Embryonic facial prominence (tissue), 1 donor: ENCODE results near the gene NFASC.

Source experiments
- DNase-seq: peaks from one replicate; pipeline ENCODE4 v3.0.0-alpha.2; 2016; ENCODE audit errors: extremely low spot score

Gene NFASC

DNA sequence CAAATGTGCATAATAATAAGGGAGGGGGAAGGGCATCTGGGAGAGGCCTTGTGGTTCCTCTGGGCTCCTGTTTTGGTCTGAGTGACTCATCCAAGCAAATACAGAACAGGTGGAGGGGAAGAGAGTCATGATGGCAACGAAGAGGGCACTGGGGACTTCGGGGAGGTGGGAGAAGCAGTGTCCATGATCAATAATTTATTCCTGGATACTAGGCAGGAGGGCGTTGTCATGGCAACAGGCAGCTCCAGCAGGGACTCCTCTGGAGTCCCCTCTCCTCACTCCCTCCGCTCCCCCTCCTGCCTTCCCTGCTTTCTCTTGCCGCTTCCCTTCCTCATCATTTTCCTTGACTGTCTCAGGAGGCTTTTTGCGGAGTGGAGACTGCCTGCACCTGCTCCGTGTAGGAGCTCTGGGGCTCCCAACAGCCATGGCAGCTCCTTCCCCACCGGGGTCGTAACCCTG is 12.3 kb upstream of the NFASC start:
- no peak for DNase-seq

DNA sequence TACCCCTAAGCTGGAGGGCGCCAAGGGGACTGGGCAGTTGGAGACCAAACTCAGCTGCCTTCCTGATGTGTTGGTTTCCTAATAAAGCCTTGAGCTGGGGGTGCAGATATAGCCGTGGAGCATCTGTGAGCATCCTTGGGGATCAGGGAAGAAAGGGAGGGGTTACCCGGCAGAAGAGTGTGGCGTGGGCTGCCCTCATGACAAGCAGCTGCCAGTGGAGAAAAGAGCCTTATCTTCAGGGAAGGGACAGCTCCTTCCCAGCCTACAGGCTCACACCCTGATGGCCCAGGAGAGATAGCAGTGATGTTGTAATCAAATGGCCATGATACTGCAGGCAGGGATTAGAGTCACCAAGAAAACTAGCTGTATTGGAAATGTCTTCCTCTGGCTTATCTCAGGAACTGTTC is 10.8 kb upstream of the NFASC start:
- DNase-seq: no peak

GRCh38 chr1:204863024-204863423 is 7.6 kb upstream of the NFASC start:
- DNase-seq: no peak

- DNase-seq: no peak
Measured at GRCh38 chr1:204863730-204864129, 6.9 kb upstream of the NFASC start.

DNA sequence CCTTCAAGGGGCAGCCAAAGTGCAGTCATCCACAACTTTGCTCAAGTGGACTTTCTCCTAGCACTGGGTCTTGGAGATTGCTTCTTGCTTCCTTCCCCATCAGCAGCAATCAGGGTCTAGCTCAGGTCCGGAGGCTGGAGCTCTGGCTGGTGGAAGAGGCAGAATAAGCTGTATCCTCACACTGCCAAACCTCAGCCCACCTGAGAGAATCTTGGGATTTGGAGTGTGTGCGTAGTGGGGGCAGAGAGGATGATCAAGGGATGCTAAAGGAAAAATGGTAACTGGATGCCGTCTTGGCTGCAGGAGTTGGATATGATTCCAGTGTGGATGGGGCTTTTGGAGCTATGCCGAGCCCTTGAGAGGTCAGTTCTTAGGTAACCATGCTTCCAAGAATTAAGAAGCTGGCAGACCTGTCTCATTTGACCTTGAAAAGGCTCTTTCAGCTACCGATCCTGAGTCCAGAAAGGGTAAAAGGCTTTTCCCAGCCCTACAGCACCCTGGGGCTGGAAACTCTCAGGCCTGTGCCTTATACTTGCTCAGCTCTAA is 4.5 kb upstream of the NFASC start:
- no peak for DNase-seq

GRCh38 chr1:204867203-204867602 is 3.5 kb upstream of the NFASC start:
- no peak for DNase-seq

GRCh38 chr1:204867666-204868339 is 2.9 kb upstream of the NFASC start:
- DNase-seq: no peak

GRCh38 chr1:204868340-204868700 is 2.3 kb upstream of the NFASC start:
- DNase-seq: no peak

DNA sequence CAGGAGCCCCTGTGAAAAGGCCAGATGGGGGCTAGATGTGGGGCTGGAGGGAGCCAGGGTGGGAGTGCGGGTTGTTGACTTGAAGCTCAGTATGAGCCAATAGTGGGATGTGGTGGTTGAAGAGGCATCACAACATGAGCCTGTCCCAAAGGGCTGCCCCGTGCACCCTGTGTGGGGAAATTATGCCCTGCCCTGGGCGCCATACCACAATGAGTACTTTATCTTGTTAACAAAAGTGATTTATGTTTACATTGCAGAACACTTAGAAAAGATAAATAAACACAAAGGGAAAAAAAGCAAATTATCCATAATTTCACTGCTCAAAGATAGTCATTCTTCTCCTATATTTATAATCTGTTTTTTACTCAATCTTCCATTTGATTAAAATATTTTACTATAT is 1.6 kb upstream of the NFASC start:
- DNase-seq: no peak

DNA sequence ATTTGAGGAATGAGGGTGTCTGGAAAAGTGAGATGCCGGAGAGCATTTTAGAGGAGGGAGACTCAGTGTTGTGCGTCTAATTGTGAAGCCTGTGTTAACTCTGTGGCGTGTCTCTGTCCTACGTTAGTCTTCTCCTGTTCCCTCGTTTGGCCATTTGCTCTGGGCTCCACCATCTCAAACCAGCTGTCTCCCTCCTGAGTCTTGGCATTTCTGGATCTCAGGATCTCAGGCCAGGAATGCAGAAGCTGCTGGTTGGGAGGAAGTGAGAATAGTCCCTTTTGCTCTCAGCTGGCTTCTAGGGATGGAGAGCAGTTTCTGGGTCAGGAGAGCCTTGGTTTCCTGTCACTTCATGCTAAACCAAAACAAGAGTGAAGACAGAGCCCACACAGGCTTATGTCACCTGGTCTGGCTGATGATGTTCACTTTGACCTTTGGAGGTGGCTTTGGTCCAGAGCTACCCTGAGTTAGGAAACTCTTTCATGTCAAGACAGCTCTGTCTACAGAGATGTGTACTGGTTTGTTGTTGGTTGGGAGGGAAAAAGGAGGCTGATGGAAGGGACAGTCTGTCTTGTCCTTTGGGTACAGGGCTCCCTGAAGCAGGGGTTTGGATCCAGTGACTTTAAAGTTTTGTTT is 859 bp downstream of the NFASC start:
- DNase-seq: no peak

GRCh38 chr1:204872262-204872881 is 1.7 kb downstream of the NFASC start:
- no peak for DNase-seq

GRCh38 chr1:204873176-204873575 is 2.5 kb downstream of the NFASC start:
- no peak for DNase-seq

DNA sequence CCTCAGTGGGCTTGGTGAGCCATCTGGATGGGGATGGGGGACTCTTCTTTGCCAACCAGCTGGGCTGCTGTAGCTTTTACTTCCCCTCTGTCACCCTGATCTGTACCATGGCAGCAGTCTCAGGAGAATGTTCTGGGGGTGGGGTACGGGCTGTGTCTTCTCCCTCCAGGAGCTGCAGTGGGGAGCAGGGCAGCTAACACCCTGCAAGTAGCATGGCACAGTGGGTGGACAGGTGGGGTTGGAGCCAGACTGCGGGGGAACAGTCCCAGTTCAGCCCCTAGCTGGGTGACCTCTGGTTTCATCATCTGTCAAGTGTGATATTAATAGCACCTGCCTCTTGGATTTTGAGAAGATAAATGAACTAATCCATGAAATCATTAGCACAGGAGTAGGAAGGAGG is 3.1 kb downstream of the NFASC start:
- no peak for DNase-seq

GRCh38 chr1:204874274-204874673 is 3.6 kb downstream of the NFASC start:
- no peak for DNase-seq

DNA sequence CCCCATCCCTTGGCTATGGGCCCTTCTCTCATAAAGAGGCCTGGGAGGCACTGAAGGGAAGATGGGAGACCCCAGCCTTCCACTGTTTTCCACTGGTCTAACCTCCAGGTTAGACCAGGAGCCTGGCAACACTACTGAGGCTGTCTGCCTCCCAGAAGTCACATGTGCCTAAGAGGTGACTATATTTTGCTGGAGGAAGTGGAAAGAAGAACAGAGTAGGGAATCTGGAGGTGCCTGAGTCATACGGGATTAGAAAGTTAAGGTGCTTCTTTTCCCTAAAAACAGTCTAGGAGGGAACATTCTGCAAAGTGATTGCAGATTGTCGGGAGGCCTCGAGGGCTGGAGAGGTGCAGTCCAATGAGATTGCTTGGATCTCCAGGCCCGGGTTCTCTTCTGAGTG is 4.6 kb downstream of the NFASC start:
- no peak for DNase-seq

GRCh38 chr1:204878621-204879234 is 8.1 kb downstream of the NFASC start:
- DNase-seq: no peak

- no peak for DNase-seq
Measured at GRCh38 chr1:204879351-204879750, 8.7 kb downstream of the NFASC start.

GRCh38 chr1:204880906-204881305 is 10.2 kb downstream of the NFASC start:
- no peak for DNase-seq

DNA sequence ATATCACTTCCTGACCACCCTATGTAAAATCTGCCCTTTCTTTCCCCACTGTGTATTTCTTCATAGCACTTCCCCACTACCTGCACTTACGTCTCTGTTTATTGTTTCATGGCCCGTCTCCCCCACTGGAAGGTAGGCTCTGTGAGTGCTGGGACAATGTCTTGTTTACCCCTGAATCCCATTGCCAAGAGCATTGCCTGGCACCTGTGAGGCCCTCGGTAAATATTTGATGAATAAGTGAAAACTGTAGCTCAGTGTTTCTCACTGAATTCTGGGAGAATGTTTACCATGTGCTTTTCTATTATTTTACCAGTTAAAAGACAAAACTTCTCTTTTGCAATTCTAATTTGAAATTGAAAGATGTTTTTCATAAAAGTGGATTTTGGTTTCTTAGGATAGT is 11.8 kb downstream of the NFASC start:
- DNase-seq: no peak

GRCh38 chr1:204883405-204883804 is 12.7 kb downstream of the NFASC start:
- DNase-seq: no peak

DNA sequence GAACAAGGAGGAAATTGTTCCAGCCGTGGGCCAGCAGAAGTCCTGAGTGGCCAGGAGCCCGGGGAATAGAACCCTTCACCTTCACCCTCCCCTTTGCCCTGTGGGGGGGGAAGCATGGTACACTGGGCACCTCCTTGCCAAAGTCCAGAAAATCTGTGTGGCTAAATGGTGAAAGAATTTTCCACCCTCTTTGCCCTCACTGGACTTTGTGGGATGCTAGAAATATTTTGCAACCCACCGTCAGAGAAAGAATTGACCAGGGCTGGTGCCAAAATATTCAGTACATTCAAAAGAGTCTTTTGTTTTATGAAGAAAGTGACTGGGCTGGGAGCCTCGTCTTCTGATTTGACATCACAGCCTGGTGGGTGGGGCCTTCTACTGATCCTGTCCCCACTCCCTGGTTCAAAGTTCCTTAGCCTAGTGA is 14.6 kb downstream of the NFASC start:
- no peak for DNase-seq

DNA sequence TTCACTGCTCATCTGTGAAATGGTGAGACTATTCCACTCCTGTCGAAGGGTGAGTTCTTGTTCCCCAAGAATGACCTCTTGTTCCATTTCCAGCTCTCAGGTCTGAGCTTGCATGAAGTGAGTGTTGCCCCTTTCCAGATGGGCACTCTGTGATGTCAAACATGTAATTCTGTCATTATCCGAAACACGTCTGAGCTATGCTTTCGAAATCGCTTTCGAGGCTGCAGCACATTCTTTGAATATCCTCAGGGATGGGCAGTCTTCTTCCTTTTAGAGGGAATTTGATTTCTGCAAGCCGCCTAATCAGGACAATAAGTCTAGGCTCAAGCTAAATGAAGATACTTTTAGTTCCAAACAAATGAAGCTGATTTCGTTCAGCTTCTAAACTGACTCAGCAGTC is 15.1 kb downstream of the NFASC start:
- no peak for DNase-seq

- DNase-seq: no peak
Measured at GRCh38 chr1:204887846-204888245, 17.2 kb downstream of the NFASC start.
